ENCODE data around the gene GRM2.
"Not testable (repeated sequence)": the region's sequence is repeated elsewhere in the genome, so short reads cannot be mapped to it uniquely, and the experiment has no call there.

GRCh38 chr3:51742320-51742719, 35.5 kb downstream of the GRM2 start:
- not testable (repeated sequence) for TF ChIP-seq CTCF, POLR2A, POLR2AphosphoS5 (IDR thresholded peaks at IDR 0.05)

Data from prostate gland (tissue), 2 donors.